GM19395 (cell line): Measurements from ENCODE around the gene LRRC8C.

ENCODE experiments used
- ATAC-seq: cut with Tn5 transposase; IDR thresholded peaks from one replicate; pipeline ENCODE4 v1.9.1; 2021; ENCODE audit warnings: mild to moderate bottlenecking, moderate library complexity; ENCODE audit not compliant: unreplicated experiment

The LRRC8C gene

DNA sequence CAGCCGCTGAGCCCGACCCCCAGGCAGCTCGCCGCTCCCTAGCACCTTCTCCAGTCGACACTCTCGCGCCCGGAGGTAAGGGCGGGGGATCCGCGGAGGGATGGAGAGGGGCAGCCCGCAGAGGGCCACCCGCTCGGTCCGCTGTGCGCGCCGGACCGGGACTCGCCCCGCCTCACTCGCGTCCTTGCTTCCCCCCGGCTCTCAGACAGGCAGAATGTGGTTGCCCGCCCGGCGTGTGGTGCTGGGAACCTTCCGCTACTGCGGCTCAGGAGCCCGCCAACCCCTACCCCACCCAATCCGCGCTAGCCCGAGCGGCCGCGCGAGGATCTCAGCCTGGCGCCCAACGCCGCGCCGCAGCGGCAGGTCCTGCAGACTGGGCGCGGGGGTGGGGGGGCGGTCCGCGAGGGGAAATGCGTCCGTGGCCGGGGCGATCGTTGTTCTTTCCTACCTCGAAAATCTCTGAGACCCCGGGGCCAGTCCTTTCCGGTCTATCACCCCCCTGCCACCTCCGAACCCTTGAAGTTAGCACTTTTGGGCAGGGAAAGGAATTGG, 404 bp downstream of the LRRC8C start:
- ATAC-seq, result peak; percentile 53

DNA sequence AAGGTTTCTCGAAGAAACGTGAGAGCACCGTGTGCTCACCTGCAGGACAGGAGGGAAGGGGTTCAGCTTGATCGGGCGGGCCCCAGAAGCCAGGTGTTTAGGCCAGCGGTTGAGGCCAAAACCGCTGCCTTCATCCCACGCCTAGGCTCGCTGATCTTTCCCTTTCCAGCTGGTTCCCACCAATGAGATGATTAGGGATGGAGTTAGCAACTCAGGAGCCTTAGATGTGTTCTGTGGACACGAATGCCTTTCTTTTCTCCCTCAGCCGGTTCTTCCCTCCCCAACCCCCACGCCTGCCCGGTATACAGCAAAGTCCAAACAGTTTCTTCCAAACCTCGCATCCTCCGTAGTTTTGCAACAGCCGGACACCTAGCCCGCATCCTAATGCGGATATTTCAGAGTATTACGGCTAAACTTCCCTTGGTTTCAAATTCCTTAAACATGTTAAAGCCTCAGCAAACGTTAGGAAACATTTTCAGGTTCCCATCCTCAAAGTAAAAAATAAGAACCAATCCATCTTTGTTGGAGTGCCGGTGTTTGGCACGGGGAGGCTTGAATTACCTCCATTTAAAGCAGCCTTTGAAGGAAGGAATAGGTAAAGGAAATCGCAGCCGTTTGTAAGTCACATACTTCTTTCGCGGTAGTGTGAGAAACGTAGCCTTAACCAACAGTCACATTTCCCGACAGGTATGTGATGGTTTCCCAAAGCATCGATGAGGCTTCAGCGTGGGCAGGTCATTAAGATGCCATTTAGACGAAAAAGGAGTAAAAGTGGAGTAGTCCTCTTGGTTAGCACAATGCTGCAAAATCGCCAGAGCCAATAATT, 1.1 kb downstream of the LRRC8C start:
- peak; percentile 19 for ATAC-seq

DNA sequence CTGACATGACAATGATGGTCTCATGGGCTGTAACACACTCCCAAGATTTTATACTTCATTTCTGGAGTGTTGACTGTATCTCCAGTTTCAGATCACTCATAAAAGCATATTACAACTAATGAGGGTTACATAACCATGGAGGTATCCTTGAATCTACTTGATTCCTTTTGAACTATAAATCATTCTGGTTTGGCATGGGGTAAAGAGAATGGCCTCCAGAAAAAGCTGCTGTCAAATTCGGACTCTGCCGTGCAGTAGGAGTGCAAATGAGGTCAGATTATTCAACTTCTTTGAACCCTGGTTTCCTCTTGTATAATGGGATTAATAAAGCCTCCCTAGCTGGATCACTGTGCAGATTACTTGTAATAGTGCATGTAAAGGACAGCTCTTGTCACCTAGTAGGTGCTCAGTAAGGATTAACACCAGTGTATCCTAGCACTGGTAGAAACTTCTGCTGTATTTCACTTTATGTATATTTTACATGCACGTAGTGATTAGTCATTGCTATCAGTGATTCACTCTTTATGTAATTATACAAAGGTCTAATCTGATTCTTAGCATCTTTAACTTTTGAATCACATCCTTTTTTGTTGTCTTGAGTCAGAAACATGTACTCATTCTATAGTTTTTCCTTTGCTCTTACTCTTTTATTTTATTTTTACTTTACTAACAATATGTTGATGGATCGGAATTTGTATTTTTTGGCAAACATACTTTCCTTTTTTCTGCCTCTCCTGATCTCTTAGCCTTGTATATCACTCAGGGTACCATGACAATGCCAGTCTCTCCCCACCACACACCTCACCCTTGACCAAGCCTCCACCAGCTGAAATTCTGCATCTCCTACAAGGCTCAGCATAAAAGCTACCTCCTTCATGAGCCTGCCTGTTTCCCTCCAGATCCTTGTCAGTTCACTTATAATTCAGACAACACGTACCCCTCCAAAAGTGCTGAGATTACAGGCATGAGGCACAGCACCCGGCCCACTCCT, 3.2 kb downstream of the LRRC8C start:
- no peak for ATAC-seq

DNA sequence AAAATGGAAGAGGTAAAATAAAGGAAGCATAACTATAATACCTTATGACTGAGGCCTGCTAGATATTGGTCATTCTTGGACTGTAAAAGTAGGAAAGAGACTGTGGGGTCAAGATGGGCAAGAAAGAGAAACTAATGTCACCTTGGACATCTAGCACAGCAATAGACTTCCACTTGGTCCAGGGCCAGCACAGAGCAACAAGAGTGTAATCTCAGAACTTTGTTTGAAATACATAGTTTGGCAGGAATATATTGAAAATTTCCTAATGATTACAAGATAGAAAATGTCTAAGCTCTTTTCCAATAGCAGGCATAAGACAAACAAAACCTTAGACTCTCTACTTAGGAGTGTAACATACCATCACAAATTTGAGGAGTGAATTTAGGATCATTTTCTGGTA, 4.6 kb downstream of the LRRC8C start:
- ATAC-seq, result no peak

DNA sequence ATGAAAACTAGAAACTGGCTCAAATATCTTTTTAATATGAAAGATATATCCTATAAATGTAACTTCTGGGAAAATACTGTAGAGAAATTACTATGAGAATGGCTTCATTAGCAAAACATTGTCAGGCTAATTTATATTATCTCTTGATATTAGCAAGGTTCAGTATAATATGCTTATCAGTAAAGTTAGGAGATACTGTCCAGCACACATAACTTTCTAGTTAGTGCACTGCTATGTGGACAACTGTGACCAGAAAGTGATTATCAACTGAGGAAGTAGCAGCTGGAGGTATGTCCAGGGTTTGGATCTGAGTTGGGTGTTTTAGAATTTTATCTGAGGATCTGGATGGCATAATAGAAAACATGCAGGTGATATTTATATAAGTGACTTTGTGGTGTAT, 7.5 kb downstream of the LRRC8C start:
- ATAC-seq, result no peak

DNA sequence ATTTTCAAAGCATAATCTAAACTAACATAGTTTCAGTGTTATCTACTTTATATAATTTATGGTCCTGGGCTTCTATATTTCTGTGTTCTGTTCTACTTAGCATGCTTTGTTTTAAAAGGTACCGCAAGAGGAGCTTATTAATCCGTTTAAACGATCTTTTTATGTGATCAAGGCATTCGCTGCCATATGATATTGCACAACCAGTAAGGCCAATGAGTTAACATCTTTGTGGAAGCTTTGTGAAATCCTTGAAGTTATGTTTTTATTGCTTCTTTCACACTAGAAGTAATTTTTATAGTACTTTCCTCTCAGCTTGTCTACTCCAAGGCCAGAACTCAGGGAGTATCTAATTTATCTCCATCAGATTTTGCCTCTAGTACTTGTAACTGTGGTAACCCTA, 8.9 kb downstream of the LRRC8C start:
- ATAC-seq, result no peak

DNA sequence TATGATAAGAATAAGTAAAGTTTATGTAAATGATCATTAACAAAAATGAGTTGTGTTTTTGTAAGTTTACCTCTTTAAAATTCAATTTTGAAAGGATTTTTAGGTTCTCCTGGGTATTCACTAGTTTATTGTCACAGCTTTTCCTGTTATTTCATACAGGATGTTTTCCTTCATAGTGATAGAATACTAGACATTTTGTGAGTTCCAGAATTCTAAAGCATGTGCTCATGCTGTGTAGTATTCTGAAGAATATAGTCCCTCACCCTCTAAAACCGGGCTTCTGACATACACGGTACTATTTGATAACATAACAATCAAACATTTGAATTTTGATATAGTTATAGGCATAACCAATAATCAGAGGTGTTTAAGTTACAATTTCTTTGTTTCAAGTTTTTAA, 10.7 kb downstream of the LRRC8C start:
- no peak for ATAC-seq

DNA sequence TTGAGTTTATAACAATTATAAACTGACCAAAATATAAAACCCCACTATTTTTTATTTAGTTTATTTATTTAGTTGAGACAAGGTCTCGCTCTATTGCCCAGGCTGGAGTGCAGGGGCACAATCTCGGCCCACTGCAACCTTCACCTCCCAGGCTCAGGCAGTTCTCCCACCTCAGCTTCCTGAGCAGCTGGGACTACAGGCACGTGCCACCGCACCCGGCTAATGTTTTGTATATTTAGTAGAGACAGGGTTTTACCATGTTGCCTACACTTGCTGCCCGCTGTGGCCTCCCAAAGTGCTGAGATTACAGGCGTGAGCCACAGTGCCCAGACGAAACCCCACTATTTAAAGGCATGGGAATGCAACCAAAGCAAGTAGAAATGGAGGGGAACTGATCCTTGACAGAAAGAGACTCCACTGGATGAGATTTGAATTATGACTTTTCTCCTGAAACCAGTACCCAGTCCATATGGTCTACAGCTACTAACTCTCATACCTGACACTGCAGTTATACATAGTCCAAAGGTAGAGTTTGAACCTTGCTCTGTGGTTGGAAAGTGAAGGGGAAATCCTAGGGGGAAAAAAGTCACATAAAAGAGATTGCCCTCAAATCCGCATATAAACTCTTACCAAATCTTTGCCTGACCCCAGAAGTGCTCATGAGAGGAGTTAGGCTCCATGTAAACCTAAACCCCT, 11.3 kb downstream of the LRRC8C start:
- no peak for ATAC-seq

DNA sequence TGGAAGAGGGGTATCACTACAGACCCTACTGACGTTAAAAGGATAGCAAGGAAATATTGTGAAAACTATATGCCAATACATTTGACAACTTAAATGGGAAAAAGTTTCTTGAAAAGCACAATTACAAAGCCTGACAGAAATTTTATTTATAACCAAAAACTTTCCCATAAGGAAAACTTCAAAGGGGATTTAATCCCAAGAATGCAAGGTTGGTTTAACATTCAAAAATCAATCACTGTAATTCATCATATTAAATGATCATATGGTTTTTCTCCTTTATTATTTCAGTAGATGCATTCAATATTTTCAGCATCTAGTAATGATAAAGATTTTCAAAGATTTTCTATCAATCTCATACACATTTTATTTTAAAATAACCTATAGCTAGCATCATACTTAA, 13.3 kb downstream of the LRRC8C start:
- no peak for ATAC-seq

DNA sequence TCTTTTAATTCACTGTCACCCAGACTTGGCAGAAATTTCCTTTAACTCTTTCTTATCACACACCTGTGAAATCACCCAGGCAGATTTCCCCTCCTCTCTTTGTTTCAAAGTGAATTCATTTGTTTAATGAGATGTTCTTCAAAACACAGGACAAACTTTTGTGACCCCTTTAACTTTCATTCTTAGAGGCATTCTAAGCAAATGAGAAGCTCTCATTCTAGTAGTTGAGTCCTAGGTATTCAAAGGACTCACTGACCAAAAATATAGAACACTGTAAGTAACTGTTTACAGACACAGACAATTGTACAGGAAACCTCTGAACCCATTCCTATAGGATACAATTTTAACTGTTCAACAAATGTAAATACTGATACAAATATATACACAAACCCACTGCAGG, 16.9 kb downstream of the LRRC8C start:
- no peak for ATAC-seq

DNA sequence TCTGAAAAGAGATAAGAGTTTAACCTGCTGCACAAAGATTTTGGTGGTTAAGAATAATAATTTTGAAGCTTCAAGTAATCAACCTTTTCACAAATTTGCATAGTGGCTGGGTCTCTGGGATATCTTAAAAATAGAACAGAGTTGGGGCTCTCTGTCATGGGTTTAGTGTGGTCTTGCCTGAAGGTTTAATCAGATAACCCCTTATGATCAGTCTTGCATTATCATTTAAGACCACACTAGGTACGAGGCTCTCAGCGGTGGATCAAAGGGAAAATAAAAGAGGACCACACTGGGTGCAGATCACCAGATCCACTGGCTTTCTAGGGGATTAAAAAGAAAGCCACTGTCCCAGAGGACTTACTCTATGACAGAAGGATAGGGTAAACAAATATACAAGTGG, 19.5 kb downstream of the LRRC8C start:
- no peak for ATAC-seq

DNA sequence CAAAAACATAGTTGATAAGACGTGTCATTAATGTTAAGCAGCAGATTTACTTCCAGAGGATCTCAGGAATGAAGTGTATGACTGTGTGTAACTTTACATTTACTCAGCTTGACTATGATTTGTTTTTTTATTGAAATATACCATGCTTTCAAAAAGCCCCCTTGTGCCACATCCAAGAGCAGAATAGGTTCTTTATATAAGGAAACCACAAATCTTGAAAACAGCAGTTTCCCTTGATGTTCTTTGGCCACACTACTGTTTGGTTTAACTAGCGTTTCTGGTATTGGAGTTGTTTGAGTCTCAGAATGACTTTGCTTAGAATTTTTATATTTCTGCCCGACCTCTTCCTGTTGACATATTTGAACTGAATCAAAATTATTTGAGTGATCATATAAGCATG, 25.0 kb downstream of the LRRC8C start:
- ATAC-seq, result peak; percentile 80

DNA sequence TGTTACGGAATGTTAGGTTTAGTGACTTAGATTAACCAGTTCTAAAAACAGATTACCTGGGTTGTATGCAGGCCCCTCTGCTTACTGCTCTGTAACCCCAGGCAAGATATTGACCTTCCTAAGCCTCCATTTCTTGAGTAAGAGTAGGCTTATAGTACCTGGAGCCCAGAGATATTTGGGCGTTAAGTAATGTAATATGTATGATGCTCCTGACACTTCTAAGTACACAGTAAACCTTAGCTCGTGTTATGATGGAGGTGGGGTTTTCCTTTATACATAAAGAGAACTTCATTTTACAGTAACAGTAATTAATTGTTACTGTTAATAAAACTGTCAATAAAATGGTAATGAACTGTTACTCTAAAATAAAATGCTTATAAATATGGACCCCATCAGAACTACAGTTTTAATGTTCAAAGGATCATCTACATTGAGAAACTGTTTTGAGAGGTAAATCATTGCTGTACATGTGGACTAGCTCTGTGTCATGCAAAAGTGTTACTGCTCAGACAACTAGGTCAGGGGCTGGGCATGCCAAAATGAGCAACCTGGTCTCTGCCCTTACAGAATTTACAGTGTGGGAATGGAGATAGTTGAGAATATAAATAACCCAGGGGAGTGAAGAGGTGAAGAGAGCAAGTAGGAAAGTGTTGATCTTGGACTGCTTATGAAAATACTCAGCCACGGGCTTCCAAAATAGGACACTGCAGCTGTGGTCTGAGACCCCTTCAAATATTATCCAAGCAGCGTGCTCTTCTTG, 26.6 kb downstream of the LRRC8C start:
- ATAC-seq, result no peak

DNA sequence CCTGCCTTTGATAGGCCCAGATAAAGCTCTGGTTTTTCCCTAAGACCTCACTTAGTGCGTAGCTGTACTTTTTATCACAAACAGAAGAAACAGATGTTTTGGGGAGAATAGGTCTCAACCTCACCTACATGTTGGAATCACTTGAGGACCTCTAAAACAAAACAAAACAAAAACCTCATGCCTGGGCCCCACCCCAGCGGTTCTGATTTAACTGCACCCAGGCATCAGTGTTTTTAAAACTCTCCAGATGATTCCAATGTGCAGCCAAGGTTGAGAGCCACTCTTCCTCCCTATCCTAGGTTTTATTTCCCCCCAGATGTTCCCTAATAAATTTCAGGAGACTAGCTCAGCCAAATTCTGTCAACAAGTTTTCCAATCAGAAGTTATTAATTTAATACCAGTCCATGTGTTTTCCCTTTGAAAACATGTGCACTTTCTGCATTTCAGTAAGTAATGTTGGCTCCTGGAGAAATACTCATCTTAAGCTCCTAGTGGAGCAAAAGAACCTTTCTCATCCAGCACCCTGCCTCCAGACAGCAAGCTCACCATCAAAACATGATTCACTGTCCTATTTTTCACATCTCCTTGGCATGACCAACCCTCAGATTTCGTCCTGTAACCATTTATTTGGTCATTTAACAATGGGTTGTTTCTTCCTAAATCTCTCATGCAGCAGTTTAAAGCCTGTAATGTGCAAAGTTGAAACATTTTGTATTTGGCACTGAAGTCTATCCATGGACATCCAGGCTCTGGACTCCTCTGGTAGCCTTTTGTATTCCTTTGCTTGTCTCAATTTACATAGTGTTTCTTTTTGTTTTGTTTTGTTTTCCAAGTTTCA, 27.5 kb downstream of the LRRC8C start:
- no peak for ATAC-seq

DNA sequence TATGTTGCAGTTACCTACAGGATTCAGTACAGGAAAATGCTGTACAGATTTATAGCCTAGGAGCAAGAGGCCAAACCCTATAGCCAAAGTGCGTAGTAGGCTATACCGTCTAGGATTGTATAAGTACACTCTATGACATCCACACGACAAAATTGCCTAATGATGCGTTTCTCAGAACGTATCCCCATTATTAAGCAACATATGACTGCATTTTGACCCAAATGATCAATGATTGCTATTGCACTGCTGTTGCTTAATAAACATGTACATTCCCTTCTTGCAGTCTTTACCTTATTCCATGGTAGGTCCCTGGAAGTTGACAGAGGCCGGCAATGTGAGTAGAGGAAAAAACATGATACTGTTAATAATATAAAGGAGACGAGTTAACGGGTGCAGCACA, 33.0 kb downstream of the LRRC8C start:
- ATAC-seq, result no peak

DNA sequence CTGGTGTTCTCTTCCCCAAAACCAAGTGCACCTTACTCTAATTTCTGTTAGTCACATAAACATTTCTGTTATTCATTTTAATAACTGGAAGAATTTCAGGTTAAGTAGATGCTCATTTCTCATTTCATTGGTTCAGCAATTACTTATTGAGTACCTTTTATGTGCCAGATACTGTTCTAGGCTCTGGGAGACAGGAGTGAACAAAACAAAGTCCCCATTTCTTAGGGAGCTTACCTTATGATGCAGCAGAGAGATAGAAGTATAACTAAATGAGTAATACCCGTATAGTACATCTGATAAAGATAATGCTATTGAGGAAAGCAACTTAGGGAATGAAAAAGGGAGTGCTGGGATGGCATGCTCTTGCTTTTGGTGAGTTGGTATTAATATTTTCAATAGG, 33.7 kb downstream of the LRRC8C start:
- no peak for ATAC-seq

DNA sequence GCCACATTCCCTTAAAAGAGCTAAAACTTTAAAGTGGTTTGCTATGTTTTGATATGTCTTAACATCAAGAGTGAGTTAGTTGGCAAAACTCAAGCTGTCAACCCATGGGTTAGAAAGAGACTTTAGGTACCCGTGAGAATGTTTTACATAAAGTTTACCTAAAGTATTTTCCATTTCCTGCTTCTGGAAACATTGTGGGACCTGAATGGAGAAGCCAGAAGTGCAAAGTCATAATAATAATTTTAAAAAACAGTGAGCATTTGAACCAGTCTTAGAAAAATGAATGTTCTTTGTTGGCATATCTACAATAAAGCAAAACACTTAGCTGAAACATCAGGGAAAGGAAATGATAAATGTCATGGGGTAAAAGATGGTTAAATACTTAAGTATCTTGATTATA, 34.8 kb downstream of the LRRC8C start:
- ATAC-seq, result no peak

DNA sequence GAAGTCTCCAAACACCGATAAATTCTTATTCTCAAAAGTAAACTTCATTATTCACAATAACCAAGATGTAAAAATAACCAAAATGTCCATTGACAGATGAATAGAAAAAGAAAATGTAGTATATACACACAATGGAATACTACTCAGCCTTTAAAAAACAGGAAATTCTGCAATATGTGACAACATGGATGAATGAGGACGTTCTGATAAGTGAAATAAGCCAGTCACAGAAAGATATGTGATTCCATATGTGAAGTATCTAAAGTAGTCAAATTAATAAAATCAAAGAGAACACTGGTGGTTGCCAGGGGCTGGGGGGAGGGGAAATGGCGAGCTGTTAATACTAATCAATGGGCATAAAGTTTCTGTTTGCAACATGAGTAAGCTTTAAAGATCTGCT, 36.0 kb downstream of the LRRC8C start:
- ATAC-seq, result no peak

DNA sequence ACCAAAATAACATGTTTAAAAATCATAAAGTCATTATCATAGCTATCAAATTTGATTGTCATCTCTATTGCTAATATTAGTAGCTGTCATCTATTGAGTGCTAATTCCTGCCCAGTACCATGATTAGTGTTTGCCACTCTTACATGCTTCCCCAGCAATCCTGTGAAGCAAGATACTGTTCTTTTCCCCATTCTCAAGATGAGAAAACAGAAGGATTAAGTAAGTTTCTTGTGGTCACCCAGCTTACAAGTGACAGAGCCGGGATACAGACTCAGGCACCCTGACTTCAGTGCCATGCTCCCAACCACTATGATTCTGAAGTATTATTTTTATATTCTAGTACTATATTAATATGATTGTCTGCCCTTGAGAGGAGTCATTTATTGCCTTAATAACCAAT, 36.5 kb downstream of the LRRC8C start:
- ATAC-seq, result no peak
